Measurements from ENCODE around the gene BACH2.
"Not testable (repeated sequence)": the region's sequence is repeated elsewhere in the genome, so short reads cannot be mapped to it uniquely, and the experiment has no call there.

BACH2 gene

GRCh38 chr6:89927791-89928550, 368.7 kb downstream of the BACH2 start:
- DNase-seq = no peak

- no peak for DNase-seq
These were observed 369.4 kb downstream of the BACH2 start for GRCh38 chr6:89927264-89927663.

GRCh38 chr6:89925826-89926225, 370.8 kb downstream of the BACH2 start:
- DNase-seq = no peak

- DNase-seq = no peak
These were observed 372.4 kb downstream of the BACH2 start for GRCh38 chr6:89924231-89924630.

GRCh38 chr6:89921691-89922090, 375.0 kb downstream of the BACH2 start:
- no peak for DNase-seq

GRCh38 chr6:89921197-89921596, 375.4 kb downstream of the BACH2 start:
- DNase-seq = no peak

- DNase-seq = no peak
These were observed 378.8 kb downstream of the BACH2 start for GRCh38 chr6:89917801-89918366.

- no peak for DNase-seq
These were observed 379.4 kb downstream of the BACH2 start for GRCh38 chr6:89917216-89917615.

GRCh38 chr6:89916136-89916920, 380.3 kb downstream of the BACH2 start:
- DNase-seq = no peak

- no peak for DNase-seq
These were observed 385.8 kb downstream of the BACH2 start for GRCh38 chr6:89910902-89911240.

GRCh38 chr6:89910001-89910901, 386.4 kb downstream of the BACH2 start:
- not testable (repeated sequence) for DNase-seq

- no peak for DNase-seq
These were observed 401.3 kb downstream of the BACH2 start for GRCh38 chr6:89895276-89895874.

GRCh38 chr6:89894169-89894568, 402.5 kb downstream of the BACH2 start, which contains the start of gene GJA10:
Gene GJA10, plus strand, starts transcription at chr6:89894469. Its CDS starts 0 bp downstream, at chr6:89894469.
- no peak for DNase-seq

GRCh38 chr6:89892577-89892976, 404.1 kb downstream of the BACH2 start:
- not testable (repeated sequence) for DNase-seq

GRCh38 chr6:89890845-89891528, 405.7 kb downstream of the BACH2 start:
- DNase-seq = not testable (repeated sequence)

- DNase-seq = no peak
These were observed 407.8 kb downstream of the BACH2 start for GRCh38 chr6:89888871-89889270.

GRCh38 chr6:89888138-89888514, 408.5 kb downstream of the BACH2 start:
- no peak for DNase-seq

GRCh38 chr6:89887452-89888137, 409.0 kb downstream of the BACH2 start:
- DNase-seq = no peak

- no peak for DNase-seq
These were observed 410.1 kb downstream of the BACH2 start for GRCh38 chr6:89886378-89887120.
